Measurements from ENCODE around the gene RYR3. TPM values are rescaled to one million over a fixed set of nuclear protein-coding genes. Genes with fewer than 3 reads are reported as not detected.

The RYR3 gene
- total RNA-seq, 1 experiment from 2014 or later = not detected

GRCh38 chr15:33844597-33844996 is 533.8 kb downstream of the RYR3 start:
- ChIA-PET CTCF (no interaction called here), POLR2A (ENCODE audit: low non-redundant PET) (no interaction called here)
- no peak overlapping the region for H3K27ac ChIP-seq (ENCODE audit: low read depth, low read length, poor library complexity, severe bottlenecking)
- no peak overlapping the region for H3K4me3 ChIP-seq (ENCODE audit: low read depth, low read length, poor library complexity, severe bottlenecking)
- intact Hi-C loops (cut with micrococcal nuclease; ENCODE audit: unreplicated experiment) = no loop called here
- no TSS peak for BruUV-seq (replicated peaks)
- no peaks in the 10 kb centered on the region for H3K27me3 ChIP-seq (replicated peaks; ENCODE audit: insufficient read depth, low read depth, low read length, poor library complexity)
- no peaks in the 10 kb centered on the region for H3K36me3 ChIP-seq (ENCODE audit: insufficient read depth, low read length, poor library complexity, severe bottlenecking)
- TF ChIP-seq, protein P1, sequence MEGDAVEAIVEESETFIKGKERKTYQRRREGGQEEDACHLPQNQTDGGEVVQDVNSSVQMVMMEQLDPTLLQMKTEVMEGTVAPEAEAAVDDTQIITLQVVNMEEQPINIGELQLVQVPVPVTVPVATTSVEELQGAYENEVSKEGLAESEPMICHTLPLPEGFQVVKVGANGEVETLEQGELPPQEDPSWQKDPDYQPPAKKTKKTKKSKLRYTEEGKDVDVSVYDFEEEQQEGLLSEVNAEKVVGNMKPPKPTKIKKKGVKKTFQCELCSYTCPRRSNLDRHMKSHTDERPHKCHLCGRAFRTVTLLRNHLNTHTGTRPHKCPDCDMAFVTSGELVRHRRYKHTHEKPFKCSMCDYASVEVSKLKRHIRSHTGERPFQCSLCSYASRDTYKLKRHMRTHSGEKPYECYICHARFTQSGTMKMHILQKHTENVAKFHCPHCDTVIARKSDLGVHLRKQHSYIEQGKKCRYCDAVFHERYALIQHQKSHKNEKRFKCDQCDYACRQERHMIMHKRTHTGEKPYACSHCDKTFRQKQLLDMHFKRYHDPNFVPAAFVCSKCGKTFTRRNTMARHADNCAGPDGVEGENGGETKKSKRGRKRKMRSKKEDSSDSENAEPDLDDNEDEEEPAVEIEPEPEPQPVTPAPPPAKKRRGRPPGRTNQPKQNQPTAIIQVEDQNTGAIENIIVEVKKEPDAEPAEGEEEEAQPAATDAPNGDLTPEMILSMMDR (conservative IDR thresholded peaks at IDR 0.05; ENCODE audit: low read depth, low read length) = no peak
- no peak for TF ChIP-seq EZH2 (IDR thresholded peaks at IDR 0.05; ENCODE audit: borderline replicate concordance, low read depth, low read length, poor library complexity, severe bottlenecking)
- no peaks in the 10 kb centered on the region for H3K4me1 ChIP-seq (ENCODE audit: insufficient read depth, low read length, poor library complexity, severe bottlenecking)
- DNase-seq (ENCODE audit: low spot score) = no peak
- H3K9me3 ChIP-seq (ENCODE audit: low read depth, low read length, poor library complexity, severe bottlenecking) = no peaks in the 10 kb centered on the region

GRCh38 chr15:33846142-33846541 is 535.4 kb downstream of the RYR3 start:
- Histone ChIP-seq H3K4me3 (ENCODE audit: low read depth, low read length, poor library complexity, severe bottlenecking) (no peak overlapping the region), H3K4me1 (ENCODE audit: insufficient read depth, low read length, poor library complexity, severe bottlenecking) (no peaks in the 10 kb centered on the region), H3K27me3 (replicated peaks; ENCODE audit: insufficient read depth, low read depth, low read length, poor library complexity) (no peaks in the 10 kb centered on the region), H3K27ac (ENCODE audit: low read depth, low read length, poor library complexity, severe bottlenecking) (no peak overlapping the region), H3K9me3 (ENCODE audit: low read depth, low read length, poor library complexity, severe bottlenecking) (no peaks in the 10 kb centered on the region), H3K36me3 (ENCODE audit: insufficient read depth, low read length, poor library complexity, severe bottlenecking) (no peaks in the 10 kb centered on the region)
- ChIA-PET POLR2A (ENCODE audit: low non-redundant PET) (no interaction called here), CTCF (no interaction called here)
- intact Hi-C loops (cut with micrococcal nuclease; ENCODE audit: unreplicated experiment) = no loop called here
- no TSS peak for BruUV-seq (replicated peaks)
- no peak for DNase-seq (ENCODE audit: low spot score)
- TF ChIP-seq, protein P1 (conservative IDR thresholded peaks at IDR 0.05; ENCODE audit: low read depth, low read length) = no peak
- TF ChIP-seq EZH2 (IDR thresholded peaks at IDR 0.05; ENCODE audit: borderline replicate concordance, low read depth, low read length, poor library complexity, severe bottlenecking) = no peak

GRCh38 chr15:33846862-33847261 is 536.1 kb downstream of the RYR3 start:
- Histone ChIP-seq H3K4me3 (ENCODE audit: low read depth, low read length, poor library complexity, severe bottlenecking) (no peak overlapping the region), H3K9me3 (ENCODE audit: low read depth, low read length, poor library complexity, severe bottlenecking) (no peaks in the 10 kb centered on the region), H3K27me3 (replicated peaks; ENCODE audit: insufficient read depth, low read depth, low read length, poor library complexity) (no peaks in the 10 kb centered on the region), H3K27ac (ENCODE audit: low read depth, low read length, poor library complexity, severe bottlenecking) (no peak overlapping the region), H3K36me3 (ENCODE audit: insufficient read depth, low read length, poor library complexity, severe bottlenecking) (no peaks in the 10 kb centered on the region), H3K4me1 (ENCODE audit: insufficient read depth, low read length, poor library complexity, severe bottlenecking) (no peaks in the 10 kb centered on the region)
- no peak for DNase-seq (ENCODE audit: low spot score)
- ChIA-PET CTCF (no interaction called here), POLR2A (ENCODE audit: low non-redundant PET) (no interaction called here)
- TF ChIP-seq EZH2 (IDR thresholded peaks at IDR 0.05; ENCODE audit: borderline replicate concordance, low read depth, low read length, poor library complexity, severe bottlenecking) = no peak
- TF ChIP-seq, protein P1 (conservative IDR thresholded peaks at IDR 0.05; ENCODE audit: low read depth, low read length) = no peak
- intact Hi-C loops (cut with micrococcal nuclease; ENCODE audit: unreplicated experiment) = no loop called here
- BruUV-seq (replicated peaks) = no TSS peak

All from A673 (cell line).